ENCODE measurements around the gene CD6.
A peak's percentile ranks its signal among the peaks of the same experiment; 100 is the strongest.

The CD6 gene

GRCh38 chr11:61001931-61002330 lies 30.5 kb downstream of the CD6 start:
- in situ Hi-C loops (cut with MboI; ENCODE audit: low sequenced_read_pairs, unreplicated experiment), result no loop called here
- TF ChIP-seq, protein P1, sequence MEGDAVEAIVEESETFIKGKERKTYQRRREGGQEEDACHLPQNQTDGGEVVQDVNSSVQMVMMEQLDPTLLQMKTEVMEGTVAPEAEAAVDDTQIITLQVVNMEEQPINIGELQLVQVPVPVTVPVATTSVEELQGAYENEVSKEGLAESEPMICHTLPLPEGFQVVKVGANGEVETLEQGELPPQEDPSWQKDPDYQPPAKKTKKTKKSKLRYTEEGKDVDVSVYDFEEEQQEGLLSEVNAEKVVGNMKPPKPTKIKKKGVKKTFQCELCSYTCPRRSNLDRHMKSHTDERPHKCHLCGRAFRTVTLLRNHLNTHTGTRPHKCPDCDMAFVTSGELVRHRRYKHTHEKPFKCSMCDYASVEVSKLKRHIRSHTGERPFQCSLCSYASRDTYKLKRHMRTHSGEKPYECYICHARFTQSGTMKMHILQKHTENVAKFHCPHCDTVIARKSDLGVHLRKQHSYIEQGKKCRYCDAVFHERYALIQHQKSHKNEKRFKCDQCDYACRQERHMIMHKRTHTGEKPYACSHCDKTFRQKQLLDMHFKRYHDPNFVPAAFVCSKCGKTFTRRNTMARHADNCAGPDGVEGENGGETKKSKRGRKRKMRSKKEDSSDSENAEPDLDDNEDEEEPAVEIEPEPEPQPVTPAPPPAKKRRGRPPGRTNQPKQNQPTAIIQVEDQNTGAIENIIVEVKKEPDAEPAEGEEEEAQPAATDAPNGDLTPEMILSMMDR (IDR thresholded peaks at IDR 0.05; ENCODE audit: borderline replicate concordance, control extremely low read depth, extremely low read depth, insufficient read depth, missing control alignments), result no peak

GRCh38 chr11:61002598-61002997 lies 31.1 kb downstream of the CD6 start:
- in situ Hi-C loops (cut with MboI; ENCODE audit: low sequenced_read_pairs, unreplicated experiment), result no loop called here
- TF ChIP-seq, protein P1 (IDR thresholded peaks at IDR 0.05; ENCODE audit: borderline replicate concordance, control extremely low read depth, extremely low read depth, insufficient read depth, missing control alignments), result no peak
- no peak for DNase-seq (ENCODE audit: low spot score)

More at GRCh38 chr11:61001931-61002330, 30.5 kb downstream of the CD6 start:
- DNase-seq (ENCODE audit: low spot score), result no peak

GRCh38 chr11:61004180-61004611 lies 32.7 kb downstream of the CD6 start:
- in situ Hi-C loops (cut with MboI; ENCODE audit: low sequenced_read_pairs, unreplicated experiment), result no loop called here
- no peak for DNase-seq (ENCODE audit: low spot score)
- TF ChIP-seq, protein P1 (IDR thresholded peaks at IDR 0.05; ENCODE audit: borderline replicate concordance, control extremely low read depth, extremely low read depth, insufficient read depth, missing control alignments), result no peak

- in situ Hi-C loops (cut with MboI; ENCODE audit: low sequenced_read_pairs, unreplicated experiment), result no loop called here
- no peak for DNase-seq (ENCODE audit: low spot score)
- TF ChIP-seq, protein P1 (IDR thresholded peaks at IDR 0.05; ENCODE audit: borderline replicate concordance, control extremely low read depth, extremely low read depth, insufficient read depth, missing control alignments), result no peak
Measured at GRCh38 chr11:61004761-61005181, 33.3 kb downstream of the CD6 start.

DNA sequence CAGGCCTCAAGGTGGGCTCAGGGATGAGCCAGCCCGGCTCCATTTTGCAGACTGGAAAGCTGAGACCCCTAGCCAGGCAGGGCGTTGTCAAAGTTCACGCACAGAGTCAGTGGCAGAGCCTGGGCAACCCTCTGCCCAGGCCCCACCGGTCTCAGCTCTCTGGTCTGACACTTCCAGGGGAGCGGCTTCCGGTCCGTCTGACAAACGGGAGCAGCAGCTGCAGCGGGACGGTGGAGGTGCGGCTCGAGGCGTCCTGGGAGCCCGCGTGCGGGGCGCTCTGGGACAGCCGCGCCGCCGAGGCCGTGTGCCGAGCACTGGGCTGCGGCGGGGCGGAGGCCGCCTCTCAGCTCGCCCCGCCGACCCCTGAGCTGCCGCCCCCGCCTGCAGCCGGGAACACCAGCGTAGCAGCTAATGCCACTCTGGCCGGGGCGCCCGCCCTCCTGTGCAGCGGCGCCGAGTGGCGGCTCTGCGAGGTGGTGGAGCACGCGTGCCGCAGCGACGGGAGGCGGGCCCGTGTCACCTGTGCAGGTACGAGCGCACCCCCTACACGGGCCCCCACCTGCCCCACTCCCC lies 36.0 kb downstream of the CD6 start:
- TF ChIP-seq, protein P1 (IDR thresholded peaks at IDR 0.05; ENCODE audit: borderline replicate concordance, control extremely low read depth, extremely low read depth, insufficient read depth, missing control alignments), result no peak
- DNase-seq (ENCODE audit: low spot score), result peak; percentile 64
- in situ Hi-C loops (cut with MboI; ENCODE audit: low sequenced_read_pairs, unreplicated experiment), result no loop called here

- in situ Hi-C loops (cut with MboI; ENCODE audit: low sequenced_read_pairs, unreplicated experiment), result no loop called here
- no peak for DNase-seq (ENCODE audit: low spot score)
Measured at GRCh38 chr11:61007956-61008896, 36.7 kb downstream of the CD6 start.

More at GRCh38 chr11:61007956-61008896, 36.7 kb downstream of the CD6 start:
- TF ChIP-seq, protein P1 (IDR thresholded peaks at IDR 0.05; ENCODE audit: borderline replicate concordance, control extremely low read depth, extremely low read depth, insufficient read depth, missing control alignments), result no peak
